ENCODE results near the gene MEIS2.

The MEIS2 gene

GRCh38 chr15:36856339-36856973 is 243.9 kb downstream of the MEIS2 start:
- no peak for DNase-seq

- no peak for DNase-seq
Measured at GRCh38 chr15:36850864-36851263, 249.5 kb downstream of the MEIS2 start.

- no peak for DNase-seq
Measured at GRCh38 chr15:36845270-36845669, 255.1 kb downstream of the MEIS2 start.

GRCh38 chr15:36844534-36844998 is 255.8 kb downstream of the MEIS2 start:
- no peak for DNase-seq

- no peak for DNase-seq
Measured at GRCh38 chr15:36843822-36844221, 256.5 kb downstream of the MEIS2 start.

- DNase-seq, result no peak
Measured at GRCh38 chr15:36841193-36841592, 259.2 kb downstream of the MEIS2 start.
